GM08714 (cell line): ENCODE measurements around the gene NDUFS1.
"Not testable (repeated sequence)": the region's sequence is repeated elsewhere in the genome, so short reads cannot be mapped to it uniquely, and the experiment has no call there.

ENCODE experiments used
- H3K4me3 ChIP-seq: fragments of 200-500 bp; sonication (Bioruptor generic); 2 replicates; pipeline ENCODE4 v1.5.1; 2014; ENCODE audit warnings: mild to moderate bottlenecking, low read length, inconsistent platforms
- ZNF274 ChIP-seq: IDR thresholded peaks from 2 replicates; pipeline ENCODE4 v1.6.1; 2012; ENCODE audit warnings: mild to moderate bottlenecking, low read depth, low read length

The NDUFS1 gene

DNA sequence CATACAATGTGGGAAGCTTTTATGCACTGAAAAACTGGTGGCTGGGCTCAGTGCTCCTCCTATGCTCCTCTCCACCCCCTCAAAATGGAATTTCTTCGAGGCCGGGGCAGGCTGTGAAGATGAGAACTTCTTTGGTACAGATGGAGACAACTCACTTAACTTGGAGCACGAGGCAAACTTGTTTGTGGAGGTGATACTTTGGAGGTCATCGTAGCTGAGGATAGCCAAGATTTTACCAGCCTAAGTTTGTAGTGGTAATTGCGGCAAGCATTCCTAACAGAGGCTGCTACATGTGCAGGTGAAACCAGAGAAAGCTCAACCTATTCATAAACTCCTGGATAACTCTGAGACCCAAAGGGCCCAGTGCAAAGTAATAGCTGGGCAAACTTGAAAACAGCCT is 13.6 kb downstream of the NDUFS1 start:
- no peak for TF ChIP-seq ZNF274
- no peak overlapping the region for H3K4me3 ChIP-seq

DNA sequence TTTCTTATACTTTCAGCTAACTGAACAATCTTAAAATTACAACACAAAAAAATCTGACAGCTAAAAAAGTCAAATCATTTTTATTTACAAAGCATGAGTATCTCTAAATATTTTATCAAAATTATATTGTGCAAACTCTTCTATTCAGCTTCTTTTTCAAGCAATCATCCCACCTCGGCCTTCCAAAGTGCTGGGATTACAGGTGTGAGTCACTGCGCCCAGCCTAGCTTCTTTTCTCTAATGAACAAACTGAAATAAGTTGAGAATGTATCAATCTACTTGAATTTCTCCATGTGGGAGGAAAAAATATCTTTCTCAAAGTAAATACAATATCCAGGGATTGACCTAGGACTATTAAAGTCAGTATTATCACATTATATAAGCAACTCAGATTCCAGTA is 14.9 kb downstream of the NDUFS1 start:
- no peak for TF ChIP-seq ZNF274
- no peak overlapping the region for H3K4me3 ChIP-seq

DNA sequence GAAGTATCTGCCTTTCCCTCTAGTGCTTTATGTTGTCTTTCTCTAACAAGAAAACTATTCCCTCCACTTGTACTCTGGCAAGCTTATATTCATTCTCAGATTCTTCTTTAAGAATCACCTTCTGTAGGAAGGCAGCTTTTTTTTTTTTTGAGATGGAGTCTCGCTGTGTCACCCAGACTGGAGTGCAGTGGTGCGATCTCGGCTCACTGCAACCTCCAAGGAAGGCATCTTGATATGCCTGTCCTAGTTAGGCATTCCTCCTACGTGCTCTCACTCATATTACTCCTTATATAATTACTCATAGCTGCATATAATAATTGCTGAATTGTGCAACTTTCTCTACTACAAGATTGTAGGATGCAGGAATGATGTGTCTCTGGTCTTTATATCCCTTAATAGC is 15.8 kb downstream of the NDUFS1 start:
- no peak overlapping the region for H3K4me3 ChIP-seq
- TF ChIP-seq ZNF274 = no peak

DNA sequence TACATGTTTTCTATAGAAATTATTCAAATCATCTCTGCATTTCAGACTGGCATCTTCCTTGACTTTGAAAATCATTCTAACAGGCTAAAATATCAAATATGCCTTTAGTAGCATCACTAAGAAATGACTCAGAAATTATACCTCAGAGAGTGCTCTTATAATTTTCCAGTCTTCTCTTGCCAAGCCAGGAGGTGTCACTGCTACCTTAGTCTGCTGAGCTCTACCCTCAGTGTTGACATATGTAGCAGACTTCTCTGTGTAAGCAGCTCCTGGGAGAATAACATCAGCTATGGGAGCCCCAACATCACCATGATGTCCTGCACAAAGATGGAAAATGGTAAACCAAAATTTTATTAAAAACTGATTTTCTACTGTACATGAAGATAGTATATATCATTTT is 31.6 kb downstream of the NDUFS1 start:
- no peak for TF ChIP-seq ZNF274

DNA sequence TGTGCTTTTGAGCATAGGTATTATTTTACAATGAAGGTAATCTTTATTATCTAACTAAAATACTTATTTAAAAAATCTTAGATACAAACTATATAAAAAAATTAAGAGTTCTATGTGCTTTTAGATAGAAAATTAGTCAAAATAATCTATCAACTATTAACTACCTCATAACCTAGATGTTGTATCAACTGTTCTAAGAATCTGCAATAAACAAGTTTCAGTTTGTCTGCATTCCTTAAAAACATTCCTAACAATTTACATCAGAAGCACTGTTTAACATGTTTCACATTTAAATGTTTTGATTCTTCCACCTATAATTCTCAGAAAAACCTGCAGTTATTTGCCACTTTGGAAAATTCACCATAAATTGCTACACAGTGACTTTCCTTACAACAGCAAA is 33.3 kb downstream of the NDUFS1 start:
- TF ChIP-seq ZNF274 = no peak

More for the DNA sequence above, 31.6 kb downstream of the NDUFS1 start:
- no peak overlapping the region for H3K4me3 ChIP-seq

DNA sequence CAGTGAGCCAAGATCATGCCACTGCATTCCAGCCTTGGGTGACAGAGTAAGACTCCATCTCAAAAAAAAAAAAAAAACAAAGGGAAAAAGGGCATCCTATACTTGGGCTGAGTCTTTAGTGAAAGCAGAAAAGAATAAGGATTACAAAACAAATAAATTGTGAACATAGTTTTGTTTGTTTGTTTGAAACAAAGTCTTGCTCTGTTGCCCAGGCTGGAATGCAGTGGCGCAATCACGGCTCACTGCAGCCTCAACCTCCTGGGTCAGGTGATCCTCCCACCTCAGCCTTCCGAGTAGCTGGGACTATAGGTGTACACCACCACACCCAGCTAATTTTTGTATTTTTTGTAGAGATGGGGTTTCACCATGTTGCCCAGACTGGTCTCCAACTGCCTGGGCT is 36.7 kb downstream of the NDUFS1 start:
- H3K4me3 ChIP-seq = not testable (repeated sequence)

More for the DNA sequence above, 33.3 kb downstream of the NDUFS1 start:
- no peak overlapping the region for H3K4me3 ChIP-seq

DNA sequence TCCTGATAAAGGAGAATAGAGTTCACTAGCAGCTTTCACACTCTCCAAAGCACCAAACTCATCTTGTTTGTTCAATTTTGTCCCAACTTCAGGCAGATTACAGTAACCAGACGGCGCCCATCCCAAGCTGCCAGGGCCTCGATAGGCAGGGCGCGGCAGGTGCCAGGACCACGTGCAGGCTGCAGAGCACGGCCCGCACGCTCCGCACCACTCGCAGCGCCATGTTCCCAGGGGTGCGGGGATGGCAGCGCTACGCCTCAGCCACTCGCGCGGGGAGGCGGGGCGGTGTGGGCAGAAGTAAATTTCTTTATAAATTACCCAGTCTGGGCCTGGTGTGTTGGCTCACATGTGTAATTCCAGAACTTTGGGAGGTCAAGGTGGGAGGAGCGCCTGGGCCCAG is 43.0 kb downstream of the NDUFS1 start:
- no peak overlapping the region for H3K4me3 ChIP-seq
- TF ChIP-seq ZNF274 = no peak

DNA sequence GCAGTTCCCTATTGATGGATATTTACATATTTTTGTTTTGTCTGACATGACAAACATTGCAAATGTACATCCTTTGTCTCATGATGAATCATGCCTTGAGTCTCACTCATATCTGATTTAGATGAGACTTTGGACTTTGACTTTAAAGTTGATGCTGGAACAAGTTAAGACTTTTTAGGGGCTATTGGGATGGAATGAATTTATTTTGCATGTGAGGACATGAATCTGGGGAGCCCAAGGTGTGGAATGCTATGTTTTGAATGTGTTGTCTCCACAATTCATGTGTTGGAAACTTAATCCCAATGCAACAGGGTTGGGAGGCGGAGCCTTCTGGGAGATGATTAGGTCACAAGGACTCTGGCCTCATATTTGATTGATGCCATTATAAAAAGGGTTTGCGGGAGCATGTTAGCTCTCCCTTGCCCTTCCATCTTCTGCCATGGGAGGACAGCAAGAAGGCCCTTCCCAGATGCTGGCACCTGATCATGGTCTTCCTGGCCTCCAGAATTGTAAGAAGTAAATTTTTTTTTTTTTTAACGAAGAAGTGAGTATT is 44.1 kb downstream of the NDUFS1 start:
- H3K4me3 ChIP-seq = no peak overlapping the region
- TF ChIP-seq ZNF274 = no peak

DNA sequence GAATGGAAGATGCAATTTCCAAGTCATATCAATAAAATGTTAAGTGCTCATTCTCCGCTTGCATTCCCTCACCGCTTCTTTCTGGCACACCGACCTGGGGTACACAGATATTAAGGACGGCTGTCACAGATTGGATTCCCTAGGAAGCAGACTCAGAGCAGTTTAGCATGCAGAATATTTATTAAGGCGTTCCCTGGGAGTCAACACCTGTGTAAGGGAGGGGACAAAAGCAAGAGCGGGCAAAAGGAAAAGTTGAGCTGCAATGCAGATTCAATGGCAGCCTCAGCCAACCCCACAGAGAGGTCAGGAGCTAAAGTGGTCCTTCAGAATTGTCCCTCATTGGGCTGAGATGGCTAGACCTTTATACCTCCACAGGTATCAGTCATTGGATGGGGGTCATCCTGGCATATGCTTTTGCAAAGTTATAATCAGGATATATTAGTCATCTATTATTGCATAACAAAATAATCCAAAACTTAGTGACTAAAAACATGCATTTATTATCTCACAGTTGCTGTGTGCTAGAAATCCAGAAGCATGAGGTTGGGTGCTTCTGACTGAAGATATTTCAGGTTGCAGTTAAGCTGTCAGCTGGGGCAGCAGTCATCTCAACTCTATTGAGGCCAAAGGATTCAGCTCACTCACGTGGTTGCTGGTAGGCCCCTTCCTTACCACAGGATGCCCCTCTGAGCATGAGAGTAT is 46.2 kb downstream of the NDUFS1 start:
- H3K4me3 ChIP-seq = no peak overlapping the region
- no peak for TF ChIP-seq ZNF274

DNA sequence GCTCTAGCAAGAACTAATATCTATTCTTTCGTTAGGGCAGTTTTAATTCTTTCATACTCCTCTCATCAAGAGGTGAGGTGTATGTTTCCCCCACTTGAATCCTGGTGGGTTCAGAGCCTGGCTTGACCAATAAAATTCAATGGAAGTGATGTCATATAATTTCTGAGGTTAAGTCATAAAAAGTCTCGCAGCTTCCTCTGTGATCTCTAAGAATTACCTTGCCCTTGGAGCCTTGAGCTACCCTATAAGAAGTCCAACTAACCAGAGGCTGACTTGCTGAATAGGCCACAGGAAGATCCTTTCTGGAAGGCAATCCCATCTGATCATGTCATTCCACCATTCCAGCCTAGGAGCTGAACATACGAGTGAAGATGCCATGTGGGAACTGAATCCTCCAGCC is 47.1 kb downstream of the NDUFS1 start:
- no peak for TF ChIP-seq ZNF274
- H3K4me3 ChIP-seq = no peak overlapping the region

DNA sequence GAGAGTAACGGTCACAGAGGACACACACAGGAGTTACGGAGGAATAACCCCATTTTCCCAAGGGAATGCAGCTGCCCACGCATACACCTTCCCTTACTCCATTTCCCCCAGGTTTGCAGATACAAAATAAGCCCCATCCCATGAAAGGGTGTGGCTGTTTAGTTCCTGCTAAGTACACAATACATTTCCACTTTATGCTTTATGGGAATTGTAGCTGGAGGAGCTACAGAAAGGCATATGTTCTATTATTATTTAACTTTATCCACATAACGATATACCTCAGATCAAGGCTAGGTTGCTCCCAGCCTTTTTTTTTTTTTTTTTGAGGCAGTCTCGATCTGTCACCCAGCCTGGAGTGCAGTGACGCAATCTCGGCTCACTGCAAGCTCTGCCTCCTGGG is 50.5 kb downstream of the NDUFS1 start:
- no peak for TF ChIP-seq ZNF274
- H3K4me3 ChIP-seq = no peak overlapping the region

DNA sequence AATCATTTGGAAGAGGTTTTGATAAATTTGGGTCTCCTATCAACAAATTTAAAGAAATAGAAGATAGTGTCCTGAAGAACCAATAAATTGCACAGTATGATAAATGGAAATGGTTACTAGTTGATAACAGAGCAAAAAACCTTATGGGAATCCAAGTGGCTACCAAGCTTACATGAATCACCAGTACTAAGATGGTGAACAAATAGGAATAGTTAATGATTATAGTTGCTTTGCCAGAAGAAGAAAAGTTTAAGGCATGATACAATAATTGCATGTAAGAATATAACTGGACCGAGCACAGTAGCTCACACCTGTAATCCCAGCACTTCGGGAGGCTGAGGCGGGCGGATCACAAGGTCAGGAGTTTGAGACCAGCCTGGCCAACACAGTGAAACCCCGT is 53.7 kb downstream of the NDUFS1 start:
- H3K4me3 ChIP-seq = no peak overlapping the region

DNA sequence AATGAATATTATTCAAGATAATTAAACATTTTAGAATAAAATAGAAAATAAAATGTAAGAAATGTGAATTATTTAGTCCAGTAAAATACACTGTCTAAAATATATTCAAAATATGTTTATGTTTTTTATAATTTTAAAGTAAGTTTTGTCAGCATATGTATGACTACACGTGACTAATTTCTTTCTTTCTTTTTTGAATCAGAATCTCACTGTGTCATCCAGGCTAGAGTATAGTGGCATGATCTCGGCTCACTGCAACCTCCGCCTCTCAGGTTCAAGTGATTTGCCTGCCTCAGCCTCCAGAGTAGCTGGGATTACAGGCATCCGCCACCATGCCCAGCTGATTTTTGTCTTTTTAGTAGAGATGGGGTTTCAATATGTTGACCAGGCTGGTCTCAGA is 54.2 kb downstream of the NDUFS1 start:
- TF ChIP-seq ZNF274 = no peak
- H3K4me3 ChIP-seq = no peak overlapping the region

More for the DNA sequence above, 53.7 kb downstream of the NDUFS1 start:
- TF ChIP-seq ZNF274 = no peak

DNA sequence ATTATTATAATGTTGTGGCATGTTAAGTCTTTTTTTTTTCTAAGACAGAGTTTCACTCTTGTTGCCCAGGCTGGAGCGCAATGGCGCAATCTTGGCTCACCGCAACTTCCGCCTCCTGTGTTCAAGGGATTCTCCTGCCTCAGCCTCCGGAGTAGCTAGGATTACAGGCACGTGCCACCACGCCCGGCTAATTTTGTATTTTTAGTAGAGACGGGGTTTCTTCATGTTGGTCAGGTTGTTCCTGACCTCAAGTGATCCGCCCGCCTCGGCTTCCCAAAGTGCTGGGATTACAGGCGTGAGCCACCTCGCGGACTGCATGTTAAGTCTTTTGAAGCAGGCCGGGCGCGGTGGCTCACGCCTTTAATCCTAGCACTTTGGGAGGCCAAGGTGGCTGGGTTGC is 60.4 kb downstream of the NDUFS1 start:
- not testable (repeated sequence) for H3K4me3 ChIP-seq

DNA sequence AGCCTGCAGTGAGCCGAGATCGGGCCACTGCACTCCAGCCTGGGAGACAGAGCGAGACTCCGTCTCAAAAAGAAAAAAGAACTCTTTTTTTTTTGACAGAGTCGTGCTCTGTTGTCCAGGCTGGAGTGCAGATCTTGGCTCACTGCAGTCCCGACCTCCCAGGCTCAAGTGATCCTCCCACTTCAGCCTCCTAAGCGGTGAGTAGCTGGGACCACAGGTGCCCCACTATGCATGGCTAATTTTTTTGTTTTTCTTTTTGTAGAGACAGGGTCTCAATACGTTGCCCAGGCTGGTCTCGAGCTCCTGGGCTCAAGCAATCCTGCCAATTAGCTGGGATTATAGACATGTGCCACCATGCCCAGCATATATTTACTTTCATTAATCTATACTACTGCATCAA is 60.8 kb downstream of the NDUFS1 start:
- H3K4me3 ChIP-seq = no peak overlapping the region
- TF ChIP-seq ZNF274 = no peak

DNA sequence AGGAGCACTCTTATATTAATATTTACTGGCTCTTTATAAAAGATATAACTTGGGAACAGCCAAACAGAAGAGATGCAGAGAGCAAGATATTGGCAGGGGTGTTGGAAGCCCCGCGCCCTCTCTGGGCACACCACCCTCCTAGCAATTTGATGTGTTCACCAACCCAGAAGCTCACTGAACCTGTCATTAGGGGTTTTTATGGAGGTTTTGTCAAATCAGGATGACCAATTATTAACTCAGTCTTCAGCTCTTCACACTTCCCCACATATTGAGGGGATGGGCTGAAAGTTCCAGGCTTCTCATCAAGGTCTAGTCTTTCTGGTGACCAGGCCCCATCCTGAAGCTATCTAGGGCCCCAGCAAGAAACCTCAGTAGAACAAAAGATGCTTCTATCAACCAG is 62.4 kb downstream of the NDUFS1 start:
- no peak overlapping the region for H3K4me3 ChIP-seq
- no peak for TF ChIP-seq ZNF274
